ENCODE data around the gene MDN1. TPM values are rescaled to one million over a fixed set of nuclear protein-coding genes. Genes with fewer than 3 reads are reported as not detected.

Gene MDN1
- total and polyA plus RNA-seq, 11 donors = 9.1 to 38.0 (median 24.4) TPM

- peaks cover 0 to 97% (median 77%) of the 10 kb centered on the region in 9 donors for H3K36me3 ChIP-seq
- intact Hi-C loops (cut with DNase I) = no loop called here
- peaks cover 0 to 38% (median 10%) of the 10 kb centered on the region in 12 donors for H3K4me1 ChIP-seq
- 69 to 75% (median 72%) methylated on average over 7 of the region's 7 CpGs for WGBS, 4 donors
- H3K27ac ChIP-seq = peak overlapping the region in 9 of 12 donors; percentile 12 to 62 (median 44)
- TF ChIP-seq, protein P1, sequence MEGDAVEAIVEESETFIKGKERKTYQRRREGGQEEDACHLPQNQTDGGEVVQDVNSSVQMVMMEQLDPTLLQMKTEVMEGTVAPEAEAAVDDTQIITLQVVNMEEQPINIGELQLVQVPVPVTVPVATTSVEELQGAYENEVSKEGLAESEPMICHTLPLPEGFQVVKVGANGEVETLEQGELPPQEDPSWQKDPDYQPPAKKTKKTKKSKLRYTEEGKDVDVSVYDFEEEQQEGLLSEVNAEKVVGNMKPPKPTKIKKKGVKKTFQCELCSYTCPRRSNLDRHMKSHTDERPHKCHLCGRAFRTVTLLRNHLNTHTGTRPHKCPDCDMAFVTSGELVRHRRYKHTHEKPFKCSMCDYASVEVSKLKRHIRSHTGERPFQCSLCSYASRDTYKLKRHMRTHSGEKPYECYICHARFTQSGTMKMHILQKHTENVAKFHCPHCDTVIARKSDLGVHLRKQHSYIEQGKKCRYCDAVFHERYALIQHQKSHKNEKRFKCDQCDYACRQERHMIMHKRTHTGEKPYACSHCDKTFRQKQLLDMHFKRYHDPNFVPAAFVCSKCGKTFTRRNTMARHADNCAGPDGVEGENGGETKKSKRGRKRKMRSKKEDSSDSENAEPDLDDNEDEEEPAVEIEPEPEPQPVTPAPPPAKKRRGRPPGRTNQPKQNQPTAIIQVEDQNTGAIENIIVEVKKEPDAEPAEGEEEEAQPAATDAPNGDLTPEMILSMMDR (IDR thresholded peaks at IDR 0.05) = no peak
- no peak for TF ChIP-seq POLR2A (IDR thresholded peaks at IDR 0.05)
- H3K27me3 ChIP-seq = no peaks in the 10 kb centered on the region
- no peak overlapping the region for H3K4me3 ChIP-seq
- ATAC-seq (peak; percentile 70 to 85 (median 74)), DNase-seq (no peak)
- no peaks in the 10 kb centered on the region for H3K9me3 ChIP-seq
Measured at GRCh38 chr6:89670935-89671565, 148.5 kb downstream of the MDN1 start.

- Histone ChIP-seq H3K9me3 (no peaks in the 10 kb centered on the region), H3K27ac (peak overlapping the region in 7 of 12 donors; percentile 7 to 56 (median 10)), H3K4me3 (no peak overlapping the region), H3K36me3 (peaks cover 0 to 97% (median 74%) of the 10 kb centered on the region in 9 donors), H3K4me1 (peaks cover 0 to 28% (median 7%) of the 10 kb centered on the region in 12 donors), H3K27me3 (no peaks in the 10 kb centered on the region)
- TF ChIP-seq POLR2A (IDR thresholded peaks at IDR 0.05) = no peak
- TF ChIP-seq, protein P1 (IDR thresholded peaks at IDR 0.05) = no peak
- peak in 2 of 4 donors; percentile 63 to 67 for ATAC-seq
- no peak for DNase-seq
- 43 to 51% (median 44%) methylated on average over 6 of the region's 6 CpGs for WGBS, 4 donors
- intact Hi-C loops (cut with DNase I) = no loop called here
Measured at GRCh38 chr6:89669002-89669401, 150.6 kb downstream of the MDN1 start.

DNA sequence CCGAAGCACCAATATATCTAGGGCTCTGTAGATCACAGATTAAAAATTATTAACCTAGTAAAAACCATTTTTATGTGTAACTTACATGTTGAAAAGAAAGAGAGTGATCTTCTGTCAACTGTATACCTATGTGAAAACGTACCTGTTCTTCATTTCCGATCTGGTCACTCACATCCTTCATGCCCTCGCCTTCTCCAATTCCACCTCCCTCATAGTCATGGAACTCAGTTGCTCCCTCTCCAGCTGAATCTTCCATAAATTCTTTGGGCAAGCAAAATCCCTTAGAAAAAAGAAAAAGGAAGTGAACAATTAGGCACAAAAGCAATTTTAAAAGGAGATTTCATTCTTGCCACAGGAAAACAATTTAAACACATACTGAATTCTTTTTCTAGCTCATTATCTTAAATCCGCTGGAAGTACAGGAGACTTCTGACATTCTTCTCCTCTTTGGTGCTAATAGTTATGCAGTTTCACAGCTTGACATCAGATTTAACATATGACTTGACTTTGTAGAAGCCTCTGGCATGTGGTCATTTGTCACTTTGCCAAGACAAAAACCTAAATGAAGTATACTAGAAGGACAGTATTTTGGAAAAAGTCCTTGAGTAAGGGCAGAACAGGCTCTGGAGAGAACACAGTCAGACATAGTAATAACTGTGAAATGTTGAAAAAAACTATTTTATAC is 151.6 kb downstream of the MDN1 start:
- no peaks in the 10 kb centered on the region for H3K9me3 ChIP-seq
- no peak overlapping the region for H3K4me3 ChIP-seq
- DNase-seq (no peak), ATAC-seq (no peak)
- peaks cover 0 to 97% (median 74%) of the 10 kb centered on the region in 9 donors for H3K36me3 ChIP-seq
- H3K27me3 ChIP-seq = no peaks in the 10 kb centered on the region
- intact Hi-C loops (cut with DNase I) = no loop called here
- peak overlapping the region in 3 of 12 donors; percentile 8 to 56 (median 54) for H3K27ac ChIP-seq
- H3K4me1 ChIP-seq = peaks cover 0 to 28% (median 7%) of the 10 kb centered on the region in 12 donors
- 80 to 86% (median 84%) methylated on average over 5 of the region's 5 CpGs for WGBS, 4 donors
- no peak for TF ChIP-seq POLR2A (IDR thresholded peaks at IDR 0.05)
- TF ChIP-seq, protein P1 (IDR thresholded peaks at IDR 0.05) = no peak

GRCh38 chr6:89662659-89663223 is 156.9 kb downstream of the MDN1 start:
- Histone ChIP-seq H3K4me3 (no peak overlapping the region), H3K9me3 (no peaks in the 10 kb centered on the region), H3K27me3 (no peaks in the 10 kb centered on the region), H3K27ac (no peak overlapping the region), H3K4me1 (peaks cover 0 to 11% (median 0%) of the 10 kb centered on the region in 12 donors), H3K36me3 (peaks cover 0 to 100% (median 96%) of the 10 kb centered on the region in 9 donors)
- intact Hi-C loops (cut with DNase I) = no loop called here
- no peak for TF ChIP-seq POLR2A (IDR thresholded peaks at IDR 0.05)
- TF ChIP-seq, protein P1 (IDR thresholded peaks at IDR 0.05) = no peak
- DNase-seq (no peak), ATAC-seq (peak in 2 of 4 donors; percentile 10 to 34)
- 92 to 97% (median 96%) methylated on average over 4 of the region's 4 CpGs for WGBS, 4 donors
